HL-60 (cell line): Measurements from ENCODE around the gene LRP1B.

Source experiments
- DNase-seq, 2 experiments: peaks; one replicate each; pipeline ENCODE4 v3.0.0-alpha.2; 2010 to 2020; ENCODE audit warnings: low read depth in 1 of 2, low spot score in 1 of 2
- H3K27ac ChIP-seq: fragments of 250-450 bp; sonication (Bioruptor Pico); replicated peaks from 2 replicates; pipeline ENCODE4 v1.5.1; 2020; ENCODE audit warnings: mild to moderate bottlenecking, moderate library complexity
- H3K27me3 ChIP-seq: fragments of 250-450 bp; sonication (Bioruptor Pico); 2 replicates; pipeline ENCODE4 v1.5.1; 2021; ENCODE audit warnings: mild to moderate bottlenecking, moderate library complexity; ENCODE audit not compliant: insufficient read depth, poor library complexity, severe bottlenecking
- H3K4me3 ChIP-seq: replicated peaks from 2 replicates; pipeline ENCODE4 v1.5.1; 2011; ENCODE audit warnings: mild to moderate bottlenecking, control low read depth, low read length; ENCODE audit not compliant: insufficient read depth
- CTCF ChIP-seq: IDR thresholded peaks from one replicate; pipeline ENCODE4 v1.5.1; 2011; ENCODE audit warnings: low read length, control low read depth, inconsistent platforms; ENCODE audit not compliant: insufficient read depth
- GABPA ChIP-seq: IDR thresholded peaks from 2 replicates; pipeline ENCODE4 v1.6.1; 2012; ENCODE audit warnings: low read depth
- POLR2AphosphoS5 ChIP-seq: IDR thresholded peaks from 2 replicates; pipeline ENCODE4 v1.6.1; 2012; ENCODE audit warnings: low read depth
- REST ChIP-seq: IDR thresholded peaks from 2 replicates; pipeline ENCODE4 v1.6.1; 2012; ENCODE audit warnings: low read depth; ENCODE audit not compliant: insufficient replicate concordance
- SPI1 ChIP-seq: IDR thresholded peaks from 2 replicates; pipeline ENCODE4 v1.6.1; 2012; ENCODE audit warnings: low read depth, mild to moderate bottlenecking, borderline replicate concordance

LRP1B gene

GRCh38 chr2:142044197-142044596 is 86.6 kb downstream of the LRP1B start:
- no peak overlapping the region for H3K27ac ChIP-seq
- TF ChIP-seq GABPA = no peak
- no peak for TF ChIP-seq CTCF
- no peak for TF ChIP-seq SPI1
- no peak for TF ChIP-seq POLR2AphosphoS5
- no peak for TF ChIP-seq REST
- H3K4me3 ChIP-seq = no peak overlapping the region

GRCh38 chr2:142042536-142043199 is 88.1 kb downstream of the LRP1B start:
- no peak for DNase-seq
- no peak overlapping the region for H3K27ac ChIP-seq
- no peak for TF ChIP-seq SPI1
- no peak for TF ChIP-seq POLR2AphosphoS5
- TF ChIP-seq REST = no peak
- no peak for TF ChIP-seq CTCF
- no peak for TF ChIP-seq GABPA
- H3K27me3 ChIP-seq = no peaks in the 10 kb centered on the region
- H3K4me3 ChIP-seq = no peak overlapping the region

More at GRCh38 chr2:142044197-142044596, 86.6 kb downstream of the LRP1B start:
- DNase-seq = no peak
- H3K27me3 ChIP-seq = no peaks in the 10 kb centered on the region

- no peak overlapping the region for H3K27ac ChIP-seq
- no peak overlapping the region for H3K4me3 ChIP-seq
- no peak for DNase-seq
- TF ChIP-seq GABPA (no peak), POLR2AphosphoS5 (no peak), SPI1 (no peak), REST (no peak), CTCF (no peak)
- no peaks in the 10 kb centered on the region for H3K27me3 ChIP-seq
These were observed 88.8 kb downstream of the LRP1B start for GRCh38 chr2:142041996-142042395.
